Breast epithelium (tissue), 3 donors: ENCODE data around the gene MCU.

Source experiments
- POLR2A ChIP-seq: fragments of 450-650 bp; IDR thresholded peaks from one replicate; pipeline ENCODE4 v1.6.1; 2016; ENCODE audit warnings: antibody characterized with exemption, mild to moderate bottlenecking, moderate library complexity
- TF ChIP-seq, protein P1 (sequence below), 3 donors: fragments of 450-650 bp; IDR thresholded peaks; one replicate each; pipeline ENCODE4 v1.5.1; 2016 to 2017; ENCODE audit warnings: antibody characterized with exemption in 3 of 3, mild to moderate bottlenecking in 3 of 3, moderate library complexity in 3 of 3

DNA sequence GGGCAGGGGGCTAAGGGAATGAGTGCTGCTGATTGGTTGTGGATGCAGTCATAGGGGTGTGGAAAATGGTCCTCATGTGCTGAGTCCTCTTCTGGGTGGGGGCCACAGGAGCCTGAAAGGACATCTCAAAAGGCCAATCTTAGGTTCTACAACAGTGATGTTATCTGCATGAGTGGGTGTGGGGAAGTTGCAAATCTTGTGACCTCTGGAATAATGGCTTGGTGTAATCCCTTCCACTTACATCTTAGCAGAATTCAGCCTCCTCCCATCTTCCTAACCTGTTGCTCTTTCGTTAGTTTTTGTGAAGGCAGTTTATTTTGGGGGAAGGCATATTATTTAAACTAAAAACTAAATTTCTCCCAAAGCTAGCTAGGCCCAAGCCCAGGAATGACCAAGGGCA lies 159.6 kb downstream of the MCU start:
- TF ChIP-seq, protein P1, sequence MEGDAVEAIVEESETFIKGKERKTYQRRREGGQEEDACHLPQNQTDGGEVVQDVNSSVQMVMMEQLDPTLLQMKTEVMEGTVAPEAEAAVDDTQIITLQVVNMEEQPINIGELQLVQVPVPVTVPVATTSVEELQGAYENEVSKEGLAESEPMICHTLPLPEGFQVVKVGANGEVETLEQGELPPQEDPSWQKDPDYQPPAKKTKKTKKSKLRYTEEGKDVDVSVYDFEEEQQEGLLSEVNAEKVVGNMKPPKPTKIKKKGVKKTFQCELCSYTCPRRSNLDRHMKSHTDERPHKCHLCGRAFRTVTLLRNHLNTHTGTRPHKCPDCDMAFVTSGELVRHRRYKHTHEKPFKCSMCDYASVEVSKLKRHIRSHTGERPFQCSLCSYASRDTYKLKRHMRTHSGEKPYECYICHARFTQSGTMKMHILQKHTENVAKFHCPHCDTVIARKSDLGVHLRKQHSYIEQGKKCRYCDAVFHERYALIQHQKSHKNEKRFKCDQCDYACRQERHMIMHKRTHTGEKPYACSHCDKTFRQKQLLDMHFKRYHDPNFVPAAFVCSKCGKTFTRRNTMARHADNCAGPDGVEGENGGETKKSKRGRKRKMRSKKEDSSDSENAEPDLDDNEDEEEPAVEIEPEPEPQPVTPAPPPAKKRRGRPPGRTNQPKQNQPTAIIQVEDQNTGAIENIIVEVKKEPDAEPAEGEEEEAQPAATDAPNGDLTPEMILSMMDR (IDR thresholded peaks at IDR 0.05): no peak
- no peak for TF ChIP-seq POLR2A
